Uterus (tissue), 2 donors: ENCODE results near the gene PLAAT3.
"Not testable (repeated sequence)": the region's sequence is repeated elsewhere in the genome, so short reads cannot be mapped to it uniquely, and the experiment has no call there.

ENCODE experiments used
- POLR2A ChIP-seq, 2 donors: fragments of 450-650 bp; IDR thresholded peaks; one replicate each; pipeline ENCODE4 v1.6.1; 2016; ENCODE audit warnings: antibody characterized with exemption in 2 of 2, mild to moderate bottlenecking in 1 of 2, moderate library complexity in 1 of 2
- TF ChIP-seq, protein P1 (sequence below), 4 experiments: fragments of 200-600 bp in 2 of 4; fragments of 450-650 bp in 2 of 4; sonication (generic) in 2 of 4; IDR thresholded peaks; one replicate each; pipeline ENCODE4 v1.5.1; 2016 to 2019; ENCODE audit warnings: antibody characterized with exemption in 4 of 4, mild to moderate bottlenecking in 2 of 4, moderate library complexity in 1 of 4

DNA sequence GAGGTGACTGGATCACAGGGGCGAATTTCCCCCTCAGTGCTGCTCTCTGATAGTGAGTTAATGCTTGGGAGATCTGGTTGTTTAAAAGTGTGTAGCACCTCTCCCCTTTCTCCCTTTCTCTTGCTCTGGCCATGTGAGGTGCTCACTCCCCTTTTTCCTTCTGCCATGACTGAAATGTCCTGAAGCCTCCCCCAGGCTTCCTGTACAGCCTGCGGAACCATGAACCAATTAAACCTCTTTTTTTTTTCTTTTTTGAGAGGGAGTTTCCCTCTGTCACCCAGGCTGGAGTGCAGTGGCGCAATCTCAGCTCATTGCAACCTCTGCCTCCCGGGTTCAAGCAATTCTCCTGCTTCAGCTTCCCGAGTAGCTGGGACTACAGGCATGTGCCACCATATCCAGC lies 3.5 kb upstream of the PLAAT3 start:
- TF ChIP-seq, protein P1, sequence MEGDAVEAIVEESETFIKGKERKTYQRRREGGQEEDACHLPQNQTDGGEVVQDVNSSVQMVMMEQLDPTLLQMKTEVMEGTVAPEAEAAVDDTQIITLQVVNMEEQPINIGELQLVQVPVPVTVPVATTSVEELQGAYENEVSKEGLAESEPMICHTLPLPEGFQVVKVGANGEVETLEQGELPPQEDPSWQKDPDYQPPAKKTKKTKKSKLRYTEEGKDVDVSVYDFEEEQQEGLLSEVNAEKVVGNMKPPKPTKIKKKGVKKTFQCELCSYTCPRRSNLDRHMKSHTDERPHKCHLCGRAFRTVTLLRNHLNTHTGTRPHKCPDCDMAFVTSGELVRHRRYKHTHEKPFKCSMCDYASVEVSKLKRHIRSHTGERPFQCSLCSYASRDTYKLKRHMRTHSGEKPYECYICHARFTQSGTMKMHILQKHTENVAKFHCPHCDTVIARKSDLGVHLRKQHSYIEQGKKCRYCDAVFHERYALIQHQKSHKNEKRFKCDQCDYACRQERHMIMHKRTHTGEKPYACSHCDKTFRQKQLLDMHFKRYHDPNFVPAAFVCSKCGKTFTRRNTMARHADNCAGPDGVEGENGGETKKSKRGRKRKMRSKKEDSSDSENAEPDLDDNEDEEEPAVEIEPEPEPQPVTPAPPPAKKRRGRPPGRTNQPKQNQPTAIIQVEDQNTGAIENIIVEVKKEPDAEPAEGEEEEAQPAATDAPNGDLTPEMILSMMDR (IDR thresholded peaks at IDR 0.05), result not testable (repeated sequence)
- not testable (repeated sequence) for TF ChIP-seq POLR2A (IDR thresholded peaks at IDR 0.05)
